NCI-H128 (cell line): ENCODE results near the gene TRIM71.
"Not testable (repeated sequence)": the region's sequence is repeated elsewhere in the genome, so short reads cannot be mapped to it uniquely, and the experiment has no call there.

ENCODE experiments used
- DNase-seq: peaks from one replicate; lab custom pipeline; 2025; ENCODE audit not compliant: unreplicated experiment; lab: John Stamatoyannopoulos, UW

Gene TRIM71

GRCh38 chr3:32886911-32887310, 69.1 kb downstream of the TRIM71 start:
- no peak for DNase-seq

GRCh38 chr3:32888739-32889138, 70.9 kb downstream of the TRIM71 start:
- DNase-seq = no peak

DNA sequence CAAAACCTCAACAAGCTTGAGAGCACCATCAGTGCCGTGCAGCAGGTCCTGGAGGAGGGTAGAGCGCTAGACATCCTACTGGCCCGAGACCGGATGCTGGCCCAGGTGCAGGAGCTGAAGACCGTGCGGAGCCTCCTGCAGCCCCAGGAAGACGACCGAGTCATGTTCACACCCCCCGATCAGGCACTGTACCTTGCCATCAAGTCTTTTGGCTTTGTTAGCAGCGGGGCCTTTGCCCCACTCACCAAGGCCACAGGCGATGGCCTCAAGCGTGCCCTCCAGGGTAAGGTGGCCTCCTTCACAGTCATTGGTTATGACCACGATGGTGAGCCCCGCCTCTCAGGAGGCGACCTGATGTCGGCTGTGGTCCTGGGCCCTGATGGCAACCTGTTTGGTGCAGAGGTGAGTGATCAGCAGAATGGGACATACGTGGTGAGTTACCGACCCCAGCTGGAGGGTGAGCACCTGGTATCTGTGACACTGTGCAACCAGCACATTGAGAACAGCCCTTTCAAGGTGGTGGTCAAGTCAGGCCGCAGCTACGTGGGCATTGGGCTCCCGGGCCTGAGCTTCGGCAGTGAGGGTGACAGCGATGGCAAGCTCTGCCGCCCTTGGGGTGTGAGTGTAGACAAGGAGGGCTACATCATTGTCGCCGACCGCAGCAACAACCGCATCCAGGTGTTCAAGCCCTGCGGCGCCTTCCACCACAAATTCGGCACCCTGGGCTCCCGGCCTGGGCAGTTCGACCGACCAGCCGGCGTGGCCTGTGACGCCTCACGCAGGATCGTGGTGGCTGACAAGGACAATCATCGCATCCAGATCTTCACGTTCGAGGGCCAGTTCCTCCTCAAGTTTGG, 72.9 kb downstream of the TRIM71 start:
- no peak for DNase-seq

- no peak for DNase-seq
Observed at GRCh38 chr3:32891365-32891764, 73.6 kb downstream of the TRIM71 start.

GRCh38 chr3:32892625-32893598, 75.1 kb downstream of the TRIM71 start:
- DNase-seq = no peak

GRCh38 chr3:32894977-32895376, 77.2 kb downstream of the TRIM71 start:
- no peak for DNase-seq

DNA sequence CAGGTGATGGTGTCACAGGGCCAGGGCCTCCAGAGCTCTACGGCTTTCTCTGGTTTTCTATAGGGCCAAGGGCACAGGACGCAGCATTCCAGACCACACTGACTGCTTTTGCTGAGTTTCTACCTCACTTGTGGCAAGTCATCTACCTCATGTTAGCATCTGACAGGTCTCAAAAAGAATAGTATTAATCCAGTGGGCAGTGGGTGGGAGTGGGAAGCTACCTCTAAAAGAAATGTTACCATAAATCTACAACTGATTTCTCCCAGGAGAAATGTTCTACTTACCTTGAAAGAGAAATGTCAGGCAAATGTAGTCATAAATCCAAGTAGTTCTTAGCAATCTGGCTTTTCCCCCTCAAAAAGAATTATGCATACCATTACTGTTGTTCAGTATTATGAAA, 77.9 kb downstream of the TRIM71 start:
- DNase-seq = no peak

DNA sequence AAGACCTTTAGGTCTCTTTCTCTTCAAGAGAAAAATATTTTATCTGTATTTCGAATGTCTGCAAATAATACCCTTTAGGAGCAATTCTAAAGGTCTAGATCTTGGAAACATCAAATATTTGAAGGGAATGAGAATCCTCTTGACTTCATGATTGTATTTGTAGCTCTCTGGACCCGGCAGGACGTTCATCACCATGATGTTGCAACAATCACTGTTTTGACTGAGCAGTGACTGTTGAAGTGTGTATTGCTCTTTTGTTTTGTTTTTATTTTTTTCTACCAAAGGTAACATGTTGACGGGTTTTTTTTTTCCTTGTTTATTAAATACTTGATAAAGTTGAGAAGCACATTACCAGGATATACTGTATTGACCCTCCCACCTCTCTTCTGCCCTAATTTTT, 78.3 kb downstream of the TRIM71 start:
- no peak for DNase-seq

DNA sequence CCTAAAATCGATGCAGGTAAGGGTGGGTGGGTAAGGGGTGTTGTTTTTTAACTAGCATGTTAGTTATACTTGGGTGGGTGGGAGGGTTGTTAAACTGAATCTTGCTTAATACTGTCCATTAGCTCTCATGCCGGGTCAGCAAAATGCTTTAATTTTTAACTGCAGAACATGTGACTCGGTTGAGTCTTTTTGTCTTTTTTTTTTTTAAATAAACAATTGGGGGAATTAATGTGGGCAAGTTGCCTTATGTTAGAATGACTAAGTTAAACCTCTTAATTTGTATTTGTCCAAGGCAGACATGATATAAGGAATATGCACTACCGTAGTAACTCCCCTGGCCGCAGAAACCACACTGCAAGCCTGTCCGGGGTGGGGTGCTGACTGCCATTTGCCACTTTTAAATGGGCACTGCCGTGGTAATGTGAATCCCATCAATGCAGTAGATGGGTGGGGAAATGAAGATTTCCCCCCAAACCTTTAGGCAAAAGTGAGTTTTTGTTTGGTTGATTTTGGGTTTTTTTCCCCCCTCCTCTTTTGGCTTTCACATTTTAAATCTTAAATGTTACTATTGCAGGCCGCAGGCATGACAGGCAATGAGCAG, 79.3 kb downstream of the TRIM71 start:
- DNase-seq = no peak

DNA sequence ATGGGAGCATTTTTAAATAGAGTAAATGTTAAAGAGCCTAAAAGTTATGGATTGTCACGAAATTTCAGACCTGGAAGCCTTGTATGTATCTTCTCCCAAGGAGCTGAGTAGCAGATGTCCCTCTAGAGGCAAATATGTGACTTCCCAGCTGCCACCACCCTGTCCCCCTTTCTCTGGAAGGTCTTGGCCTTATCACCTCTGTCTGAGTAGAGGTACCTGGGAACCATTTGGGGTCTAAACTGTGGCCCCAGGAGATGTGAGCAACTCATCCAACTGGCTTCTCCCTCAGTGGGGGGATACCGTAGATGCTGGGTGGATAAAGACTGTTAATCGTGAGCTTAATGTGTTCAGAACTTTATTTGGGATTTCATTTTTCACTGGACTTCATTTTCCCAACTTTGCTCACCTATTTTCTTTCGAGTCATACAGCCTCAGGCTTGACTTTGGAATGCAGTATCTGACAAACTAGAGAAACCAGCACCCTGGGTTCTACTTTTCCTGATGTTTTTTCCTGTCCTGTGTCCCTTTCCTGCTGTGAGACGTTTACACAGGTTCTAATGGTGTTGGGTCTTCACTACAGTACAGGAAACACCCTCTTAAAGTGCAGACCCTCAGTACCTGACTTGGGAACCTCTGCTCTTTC, 80.3 kb downstream of the TRIM71 start:
- no peak for DNase-seq

DNA sequence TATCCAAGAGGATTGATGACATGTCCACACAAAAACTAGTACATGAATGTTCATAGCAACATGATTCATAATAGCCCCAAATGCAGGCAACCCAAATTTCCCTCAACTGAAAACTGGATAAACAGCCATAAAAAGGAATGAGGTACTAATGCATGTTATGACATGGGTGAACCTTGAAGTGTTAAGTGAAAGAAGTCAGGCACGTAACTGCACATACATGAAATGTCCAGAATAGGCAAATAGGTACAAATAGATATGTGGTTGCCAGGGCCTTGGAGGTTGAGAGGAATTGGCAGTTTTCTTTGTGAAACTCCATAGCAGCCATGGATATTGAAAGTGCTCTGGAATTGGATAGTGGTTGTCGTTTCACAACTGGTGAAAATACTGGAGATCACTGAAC, 81.5 kb downstream of the TRIM71 start:
- DNase-seq = no peak

- DNase-seq = no peak
Observed at GRCh38 chr3:32901005-32901932, 83.5 kb downstream of the TRIM71 start.

GRCh38 chr3:32902887-32903371, 85.1 kb downstream of the TRIM71 start:
- DNase-seq = not testable (repeated sequence)

GRCh38 chr3:32903953-32904352, 86.2 kb downstream of the TRIM71 start:
- DNase-seq = no peak

GRCh38 chr3:32909999-32910398, 92.2 kb downstream of the TRIM71 start:
- no peak for DNase-seq

DNA sequence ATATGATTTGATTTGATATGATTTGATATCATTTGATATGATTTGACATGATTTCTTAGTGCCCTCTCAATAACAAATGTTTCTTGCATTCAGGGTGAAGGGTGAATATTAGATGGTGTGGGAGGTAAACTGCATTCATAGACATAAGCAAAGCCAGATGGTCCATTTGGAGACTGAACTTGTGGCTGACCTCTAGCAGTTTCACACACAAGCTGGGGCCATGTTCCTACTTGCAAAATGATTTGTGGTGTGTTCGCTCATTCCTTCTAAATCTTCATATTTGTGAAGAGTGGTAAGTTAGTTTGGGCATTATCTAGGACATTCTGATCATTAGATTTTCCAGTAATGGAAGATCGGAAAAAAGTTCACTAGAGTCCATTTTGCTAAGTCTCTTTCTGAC, 93.2 kb downstream of the TRIM71 start:
- no peak for DNase-seq

DNA sequence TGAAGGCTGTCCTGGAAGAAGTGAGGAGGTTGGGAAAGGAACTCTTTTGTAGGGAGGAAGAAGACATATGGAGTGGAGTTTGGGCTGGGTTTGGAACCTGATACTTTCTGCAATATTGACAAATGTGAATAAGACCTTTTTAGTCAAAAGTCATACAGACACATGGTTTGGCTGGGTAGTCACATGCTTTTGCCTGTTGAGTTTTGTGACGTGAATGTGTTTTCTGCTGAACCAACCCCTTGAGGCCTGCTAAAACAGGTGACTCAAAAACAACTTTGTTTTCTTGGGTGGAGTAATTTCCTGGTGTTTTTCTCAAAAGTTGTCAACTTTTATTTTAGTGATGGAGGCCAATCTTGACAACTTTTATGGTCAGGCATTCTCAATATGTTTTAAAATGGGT, 94.2 kb downstream of the TRIM71 start:
- no peak for DNase-seq

GRCh38 chr3:32913790-32914446, 96.1 kb downstream of the TRIM71 start:
- no peak for DNase-seq

- DNase-seq = no peak
Observed at GRCh38 chr3:32919920-32920319, 102.1 kb downstream of the TRIM71 start.
